ENCODE data around the gene ABCB9.

The ABCB9 gene

GRCh38 chr12:122994781-122995502 lies 28.7 kb upstream of the ABCB9 start:
- no peak for DNase-seq

DNA sequence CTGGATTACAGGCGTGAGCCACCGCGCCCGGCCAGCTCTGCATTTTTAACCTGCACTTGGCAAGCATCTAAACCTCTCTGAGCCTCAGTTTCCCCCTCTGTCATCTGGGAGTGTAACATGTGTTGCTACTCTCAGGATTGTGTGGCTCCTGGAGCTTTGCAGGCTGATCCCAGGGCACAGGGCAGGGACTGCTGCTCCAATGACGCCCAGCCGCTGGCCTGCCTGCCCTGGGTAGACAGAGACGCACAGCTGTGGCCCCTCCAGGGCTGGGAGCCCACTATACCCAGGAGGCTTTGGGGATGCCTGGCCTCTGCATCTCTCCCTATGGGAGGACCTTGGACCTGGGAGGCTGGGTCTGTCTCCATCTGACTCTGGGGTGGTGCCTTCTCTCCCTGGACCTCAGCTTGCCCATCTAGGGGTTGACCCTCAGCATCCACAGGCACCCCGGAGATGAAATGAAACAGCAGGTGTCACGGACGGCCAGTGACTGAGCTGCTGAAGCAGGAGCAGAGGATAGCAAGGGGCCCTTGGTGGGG lies 27.9 kb upstream of the ABCB9 start:
- no peak for DNase-seq

GRCh38 chr12:122992386-122992785 lies 26.1 kb upstream of the ABCB9 start:
- DNase-seq = no peak

GRCh38 chr12:122991623-122992275 lies 25.5 kb upstream of the ABCB9 start:
- no peak for DNase-seq

DNA sequence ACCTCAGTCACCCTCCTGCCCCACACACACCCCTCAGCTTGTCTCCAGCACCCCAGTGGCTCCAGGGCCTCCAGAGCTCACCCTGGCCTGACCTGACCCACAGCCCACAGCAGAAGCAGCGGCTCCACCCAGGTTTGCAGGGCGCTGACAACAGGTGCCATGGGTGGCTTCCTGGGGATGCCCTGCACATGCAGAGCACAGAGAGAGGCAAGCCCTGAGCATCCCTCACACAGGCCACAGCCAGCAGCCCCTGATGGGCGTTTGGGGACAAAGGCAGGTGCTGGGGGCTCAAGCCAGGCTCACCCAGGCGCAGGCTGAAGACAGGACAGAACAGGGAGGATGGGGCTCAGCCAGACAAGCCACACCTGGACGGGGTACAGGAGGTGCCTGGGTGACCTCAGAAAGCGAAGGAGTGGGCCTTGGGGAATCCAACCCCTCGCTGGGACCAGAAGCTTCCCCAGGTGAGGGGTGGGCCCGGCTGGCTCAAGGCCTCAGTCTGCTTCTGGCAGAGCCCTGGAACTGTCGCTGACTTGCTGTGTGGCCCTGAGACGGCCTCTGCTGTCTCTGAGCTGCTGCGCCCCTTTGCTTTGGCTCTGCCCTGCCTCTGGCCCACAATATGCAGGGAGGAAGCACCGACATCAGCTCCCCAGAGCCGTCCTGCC lies 24.8 kb upstream of the ABCB9 start:
- DNase-seq = no peak

GRCh38 chr12:122990561-122990960 lies 24.3 kb upstream of the ABCB9 start:
- no peak for DNase-seq

DNA sequence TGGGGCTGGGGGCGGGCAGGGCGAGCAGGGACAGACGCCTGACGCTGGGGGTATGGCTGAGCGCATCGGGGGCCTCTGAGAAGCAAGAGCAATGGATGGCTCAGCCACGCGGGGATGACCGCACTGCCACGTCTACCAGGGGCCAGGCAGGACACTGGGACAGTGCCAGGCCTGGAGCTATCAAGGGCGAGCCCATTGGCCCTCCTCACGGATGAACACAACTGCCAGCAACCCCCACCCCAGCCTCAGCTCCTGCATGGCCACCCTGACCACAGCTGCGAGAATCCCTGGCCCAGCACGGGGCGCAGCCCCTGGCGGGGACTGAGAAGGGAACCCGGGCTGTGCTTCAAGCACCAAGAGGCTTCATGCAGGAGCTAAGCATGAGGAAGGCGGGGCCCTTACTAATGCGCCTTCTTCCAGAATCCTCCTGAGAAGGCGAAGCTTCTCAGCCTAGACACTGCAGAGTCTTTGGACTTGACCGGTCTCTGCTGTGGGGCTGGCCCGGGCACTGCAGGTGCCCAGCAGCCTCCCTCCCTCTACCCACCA lies 23.7 kb upstream of the ABCB9 start:
- DNase-seq = no peak

- DNase-seq = no peak
Measured at GRCh38 chr12:122989225-122989839, 23.1 kb upstream of the ABCB9 start.

- no peak for DNase-seq
Measured at GRCh38 chr12:122988612-122989212, 22.4 kb upstream of the ABCB9 start.

- DNase-seq = no peak
Measured at GRCh38 chr12:122988036-122988435, 21.8 kb upstream of the ABCB9 start.

DNA sequence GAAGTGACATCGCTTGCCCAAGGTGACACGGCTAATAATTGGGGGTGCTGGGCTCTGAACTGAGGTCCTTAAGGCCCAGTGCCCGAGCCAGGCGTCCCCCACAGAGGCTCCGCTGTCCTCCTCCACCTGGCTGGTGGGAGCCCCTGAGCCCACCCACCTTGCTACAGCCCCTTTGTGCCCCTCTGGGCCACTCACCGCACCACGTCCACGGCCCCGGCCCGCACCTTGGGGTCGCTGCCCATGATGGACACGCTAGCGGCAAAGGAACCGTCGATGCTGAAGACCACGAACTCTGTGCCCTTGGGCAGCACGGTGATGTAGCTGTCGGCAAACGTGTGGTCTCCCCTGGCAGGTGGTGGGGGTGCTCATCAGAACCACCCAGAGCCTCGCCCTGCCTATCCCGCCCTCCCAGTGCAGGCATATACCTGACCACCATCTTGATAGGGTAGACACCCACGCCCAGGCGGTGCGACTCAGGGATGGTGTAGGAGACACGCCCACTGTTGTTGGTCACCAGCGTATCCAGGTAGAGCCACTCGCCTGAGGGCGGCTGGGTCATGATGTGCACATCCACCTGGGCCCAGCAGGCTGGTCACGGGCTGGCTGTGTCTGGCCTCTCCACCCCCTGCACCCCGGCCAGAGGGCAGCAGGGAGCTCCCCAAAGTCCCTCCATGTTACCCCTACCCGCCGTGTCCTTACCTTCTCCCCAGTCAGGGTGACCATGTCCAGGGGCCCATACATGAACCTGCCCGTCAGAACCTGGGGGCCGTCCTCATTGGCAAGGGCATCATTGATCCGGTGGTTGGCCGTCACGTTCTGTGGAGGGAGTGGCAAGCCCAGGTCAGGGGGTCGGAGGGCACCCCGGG lies 21.1 kb upstream of the ABCB9 start:
- no peak for DNase-seq

- DNase-seq = no peak
Measured at GRCh38 chr12:122986258-122986871, 20.1 kb upstream of the ABCB9 start.

- DNase-seq = no peak
Measured at GRCh38 chr12:122985338-122986257, 19.3 kb upstream of the ABCB9 start.

DNA sequence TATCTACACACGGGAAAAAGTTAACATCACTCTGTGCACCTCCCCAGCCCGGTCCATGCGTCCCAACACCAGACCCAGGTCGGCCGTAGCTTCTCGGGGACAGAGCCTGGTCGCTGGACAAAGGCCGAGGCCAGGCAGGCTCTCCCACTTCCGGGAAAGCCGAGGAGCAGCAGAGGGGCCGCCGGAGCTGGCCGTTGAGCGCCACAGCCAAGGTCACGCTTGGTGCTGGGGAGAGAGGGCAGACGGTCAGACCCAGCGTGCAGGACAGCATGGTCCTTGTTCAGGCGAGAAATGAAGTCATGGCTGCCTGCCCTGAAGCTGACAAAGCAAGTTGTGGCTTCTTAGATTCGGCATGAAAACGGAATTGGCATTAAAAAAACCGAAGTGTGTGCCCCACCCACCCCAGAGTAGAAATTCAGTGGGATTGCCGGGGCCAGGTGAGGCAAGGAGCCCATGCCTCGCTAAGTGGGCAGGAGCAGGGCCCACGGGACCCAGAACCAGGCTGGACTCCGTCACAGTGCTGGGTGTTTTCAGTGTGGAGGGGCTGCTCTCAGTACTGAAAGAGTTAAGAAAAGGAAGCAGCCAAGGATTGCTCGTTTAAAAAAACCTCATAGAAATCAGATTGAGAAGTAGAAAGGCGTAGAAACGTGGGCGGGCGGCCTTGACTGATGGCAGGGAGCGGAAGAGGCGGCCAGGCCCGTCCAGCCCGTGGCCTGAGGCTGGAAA lies 18.5 kb upstream of the ABCB9 start:
- DNase-seq = no peak

DNA sequence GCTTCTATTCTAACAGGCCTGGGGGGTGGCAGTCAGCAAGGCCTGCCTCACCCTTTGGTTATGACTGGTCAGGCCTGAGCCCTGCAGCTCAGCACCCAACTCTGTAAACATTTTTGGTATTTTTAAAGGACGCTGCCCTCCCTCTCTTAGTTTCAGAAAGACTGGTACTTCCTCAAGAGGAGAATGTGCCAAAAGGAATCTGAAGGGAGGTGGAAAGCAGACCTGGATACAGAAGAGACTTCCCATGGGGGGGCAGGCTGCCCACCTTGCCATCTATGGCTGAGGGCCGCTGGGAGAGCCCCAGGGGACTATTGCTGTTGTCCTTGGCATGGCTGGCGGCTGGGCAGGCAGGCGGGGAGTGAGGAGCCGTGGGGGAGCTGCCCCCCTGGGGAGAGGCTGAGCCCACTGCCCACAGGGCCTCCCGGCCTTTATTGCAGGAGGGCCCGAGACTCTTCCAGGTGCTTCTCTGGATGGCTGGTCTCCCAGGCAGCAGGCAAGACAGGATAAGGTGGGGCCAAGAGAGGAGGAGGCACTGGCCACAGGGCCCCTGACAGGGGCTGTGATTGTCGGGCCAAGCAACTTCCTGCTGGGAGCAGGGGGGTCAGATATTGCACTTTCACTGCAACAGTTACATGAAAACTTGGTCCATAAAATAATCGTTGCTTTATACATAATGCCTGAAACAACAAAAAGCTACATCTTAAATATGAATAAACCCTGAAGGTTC lies 17.7 kb upstream of the ABCB9 start:
- DNase-seq = no peak

DNA sequence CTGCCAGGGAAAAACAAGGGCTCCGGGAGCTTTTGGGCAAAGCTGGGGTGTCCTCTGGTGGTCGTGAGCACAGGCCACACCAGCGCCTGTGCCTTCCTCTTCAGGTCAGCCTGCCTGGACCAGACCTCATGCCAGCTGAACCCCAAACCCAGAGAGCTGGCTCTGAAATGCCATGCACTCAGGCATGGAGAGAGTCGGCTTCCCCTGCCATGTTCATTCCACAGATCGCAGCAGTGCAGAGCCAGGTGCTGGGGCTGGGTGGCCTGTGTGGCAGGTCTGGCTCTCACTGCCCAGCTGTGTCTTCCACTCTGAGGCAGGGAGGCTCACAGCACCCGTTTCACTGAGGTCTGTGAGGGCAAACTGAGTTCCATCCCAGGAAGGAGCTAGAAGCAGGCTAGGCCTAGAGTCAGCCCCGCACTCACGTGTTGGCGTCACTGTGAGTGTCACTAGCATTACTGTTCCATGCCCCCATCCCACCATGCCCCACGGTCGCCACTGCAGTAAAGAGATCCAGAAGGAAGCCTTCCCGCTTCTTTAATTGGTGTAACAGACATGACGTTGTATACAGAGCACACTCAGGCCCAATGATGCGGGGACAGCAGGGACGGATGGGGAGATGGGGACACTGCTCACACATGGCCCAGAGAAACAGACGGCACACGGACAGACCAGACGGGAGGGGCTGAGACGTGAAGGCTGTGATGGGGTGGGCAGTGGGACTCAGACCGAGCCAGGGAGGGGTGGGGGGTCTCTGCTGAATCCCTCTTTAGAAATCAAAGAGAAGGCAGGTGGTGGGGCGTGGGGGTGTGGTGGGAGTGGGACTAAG lies 16.9 kb upstream of the ABCB9 start:
- no peak for DNase-seq

- no peak for DNase-seq
Measured at GRCh38 chr12:122982477-122982815, 16.2 kb upstream of the ABCB9 start.

All from stimulated activated CD4-positive, alpha-beta T cell treated with anti-CD3 and anti-CD28 coated beads, Interleukin-15, amount 100 ng/mL, for 24 hours (primary cell).